HEK293 (cell line): ENCODE results near the gene HMCN2.
"Not testable (repeated sequence)": the region's sequence is repeated elsewhere in the genome, so short reads cannot be mapped to it uniquely, and the experiment has no call there.

Experiments used
- CTCF ChIA-PET: fragments of 350-600 bp; formaldehyde crosslinking; extraction: SDS; loops from one replicate; lab custom pipeline; 2021; ENCODE audit warnings: antibody characterized with exemption; lab: Yijun Ruan, JAX
- POLR2A ChIA-PET: fragments of 300-600 bp; formaldehyde crosslinking; extraction: SDS; loops from one replicate; lab custom pipeline; 2020; ENCODE audit warnings: antibody characterized with exemption, inconsistent platforms; lab: Yijun Ruan, JAX
- H3K27ac ChIP-seq: fragments of 200-500 bp; sonication (Bioruptor generic); 2 replicates; pipeline ENCODE4 v1.5.1; 2014; ENCODE audit warnings: low read depth, low read length, control low read depth, inconsistent platforms; ENCODE audit errors: extremely low read depth
- H3K36me3 ChIP-seq, 2 experiments: fragments of 200-500 bp in 1 of 2; sonication (Bioruptor generic) in 1 of 2; 1 replicate in 1 of 2; 2 replicates in 1 of 2; pipeline ENCODE4 v1.5.1; 2014 to 2017; ENCODE audit warnings: inconsistent platforms in 2 of 2, low read length in 2 of 2; ENCODE audit not compliant: control insufficient read depth in 2 of 2, insufficient read depth in 1 of 2
- H3K4me1 ChIP-seq: fragments of 200-500 bp; sonication (Bioruptor generic); 2 replicates; pipeline ENCODE4 v1.5.1; 2014; ENCODE audit warnings: mild to moderate bottlenecking, low read length, inconsistent platforms; ENCODE audit not compliant: control insufficient read depth, insufficient read depth
- H3K4me3 ChIP-seq: 2 replicates; pipeline ENCODE4 v1.5.1; 2011; ENCODE audit warnings: low read depth, mild to moderate bottlenecking, control low read depth, low read length, moderate library complexity
- H3K9me3 ChIP-seq: fragments of 200-500 bp; sonication (Bioruptor generic); 2 replicates; pipeline ENCODE4 v1.5.1; 2014; ENCODE audit warnings: low read depth, low read length, inconsistent platforms; ENCODE audit not compliant: control insufficient read depth, insufficient read depth
- EGR2 ChIP-seq: fragments of 450-650 bp; formaldehyde crosslinking; IDR thresholded peaks from 2 replicates; pipeline ENCODE4 v1.5.1; 2016; ENCODE audit warnings: low read depth, missing biosample characterization, missing genetic modification characterization
- KLF16 ChIP-seq: fragments of 450-650 bp; formaldehyde crosslinking; IDR thresholded peaks from 2 replicates; pipeline ENCODE4 v1.5.1; 2017; ENCODE audit warnings: missing biosample characterization, missing genetic modification characterization
- MEIS1 ChIP-seq: sonication (generic); formaldehyde crosslinking; IDR thresholded peaks from 2 replicates; pipeline ENCODE4 v1.8.1; 2022; ENCODE audit warnings: missing genetic modification reagents, mild to moderate bottlenecking, borderline replicate concordance
- MZF1 ChIP-seq: fragments of 450-650 bp; formaldehyde crosslinking; IDR thresholded peaks from 2 replicates; pipeline ENCODE4 v1.5.1; 2017; ENCODE audit warnings: missing biosample characterization, missing genetic modification characterization, borderline replicate concordance
- ZNF121 ChIP-seq: fragments of 450-650 bp; formaldehyde crosslinking; IDR thresholded peaks from 2 replicates; pipeline ENCODE4 v1.5.1; 2016; ENCODE audit warnings: missing biosample characterization, missing genetic modification characterization
- ZNF157 ChIP-seq: fragments of 450-650 bp; formaldehyde crosslinking; IDR thresholded peaks from 2 replicates; pipeline ENCODE4 v1.5.1; 2016; ENCODE audit warnings: missing biosample characterization, missing genetic modification characterization
- ZNF274 ChIP-seq, 2 experiments: fragments of 200-500 bp in 1 of 2; fragments of 450-650 bp in 1 of 2; sonication (Bioruptor generic) in 1 of 2; formaldehyde crosslinking in 1 of 2; IDR thresholded peaks; 2 replicates each; pipeline versions ENCODE4 v1.5.1 to v1.6.1; 2014 to 2016; ENCODE audit warnings: borderline replicate concordance in 1 of 2, inconsistent platforms in 1 of 2, low read length in 1 of 2, missing biosample characterization in 1 of 2, missing genetic modification characterization in 1 of 2
- ZNF324 ChIP-seq: fragments of 450-650 bp; formaldehyde crosslinking; IDR thresholded peaks from 2 replicates; pipeline ENCODE4 v1.5.1; 2016; ENCODE audit warnings: missing biosample characterization, missing genetic modification characterization
- ZNF366 ChIP-seq: fragments of 450-650 bp; formaldehyde crosslinking; conservative IDR thresholded peaks from 2 replicates; pipeline ENCODE4 v1.5.1; 2016; ENCODE audit warnings: missing biosample characterization, missing genetic modification characterization
- ZNF473 ChIP-seq: fragments of 450-650 bp; formaldehyde crosslinking; IDR thresholded peaks from 2 replicates; pipeline ENCODE4 v1.5.1; 2017; ENCODE audit warnings: missing biosample characterization, missing genetic modification characterization
- ZNF501 ChIP-seq: fragments of 450-650 bp; formaldehyde crosslinking; IDR thresholded peaks from 2 replicates; pipeline ENCODE4 v1.5.1; 2016; ENCODE audit warnings: missing biosample characterization, missing genetic modification characterization
- ZNF561 ChIP-seq: fragments of 450-650 bp; IDR thresholded peaks from 2 replicates; pipeline ENCODE4 v1.5.1; 2018; ENCODE audit warnings: missing biosample characterization, missing genetic modification characterization, borderline replicate concordance
- ZNF596 ChIP-seq: fragments of 450-650 bp; IDR thresholded peaks from 2 replicates; pipeline ENCODE4 v1.5.0; 2018; ENCODE audit warnings: missing biosample characterization, mild to moderate bottlenecking, missing genetic modification characterization, moderate library complexity
- ZNF704 ChIP-seq: fragments of 450-650 bp; formaldehyde crosslinking; IDR thresholded peaks from 2 replicates; pipeline ENCODE4 v1.5.1; 2016; ENCODE audit warnings: missing biosample characterization, missing genetic modification characterization
- ZNF707 ChIP-seq: fragments of 450-650 bp; formaldehyde crosslinking; IDR thresholded peaks from 2 replicates; pipeline ENCODE4 v1.5.1; 2016; ENCODE audit warnings: missing biosample characterization, missing genetic modification characterization
- ZNF76 ChIP-seq: fragments of 450-650 bp; formaldehyde crosslinking; IDR thresholded peaks from 2 replicates; pipeline ENCODE4; 2016; ENCODE audit warnings: low read depth, missing biosample characterization, missing genetic modification characterization, borderline replicate concordance
- ZNF843 ChIP-seq: fragments of 450-650 bp; formaldehyde crosslinking; IDR thresholded peaks from 2 replicates; pipeline ENCODE4 v1.5.1; 2016; ENCODE audit warnings: missing biosample characterization, missing genetic modification characterization
- ZSCAN5A ChIP-seq: fragments of 450-650 bp; formaldehyde crosslinking; IDR thresholded peaks from 2 replicates; pipeline ENCODE4 v1.5.1; 2016; ENCODE audit warnings: missing biosample characterization, missing genetic modification characterization
- ZXDB ChIP-seq: fragments of 450-650 bp; formaldehyde crosslinking; IDR thresholded peaks from 2 replicates; pipeline ENCODE4 v1.5.1; 2016; ENCODE audit warnings: missing biosample characterization, missing genetic modification characterization

Gene HMCN2

GRCh38 chr9:130400870-130401269 lies 135.3 kb downstream of the HMCN2 start:
- Histone ChIP-seq H3K27ac (no peak overlapping the region), H3K4me3 (no peak overlapping the region), H3K4me1 (no peaks in the 10 kb centered on the region), H3K9me3 (no peaks in the 10 kb centered on the region), H3K36me3 (no peaks in the 10 kb centered on the region)
- no peak for TF ChIP-seq ZNF501 (tag by site-specific recombination)
- CTCF ChIA-PET = interaction anchor here (0.5 to 1.5 kb wide), 2 partner anchors 10 to 25 kb away, joined by 3 to 6 read pairs; no protein-coding TSS in a partner anchor
- POLR2A ChIA-PET = no interaction called here

DNA sequence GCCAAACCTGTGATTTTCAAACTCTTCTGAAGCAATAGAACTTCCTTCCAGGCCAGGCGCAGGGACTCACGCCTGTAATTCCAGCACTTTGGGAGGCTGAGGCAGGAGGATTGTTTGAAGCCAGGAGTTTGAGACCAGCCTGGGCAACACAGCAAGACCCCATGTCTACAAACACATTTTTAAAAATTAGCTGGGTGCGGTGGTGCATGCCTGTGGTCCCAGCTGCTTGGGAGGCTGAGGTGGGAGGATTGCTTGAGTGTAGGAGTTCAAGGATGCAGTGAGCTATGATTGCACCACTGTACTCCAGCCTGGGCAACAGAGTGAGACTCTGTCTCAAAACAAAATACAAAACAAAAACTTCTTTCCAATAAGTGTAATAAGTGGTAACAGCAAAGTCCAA lies 136.2 kb downstream of the HMCN2 start:
- H3K27ac ChIP-seq, H3K36me3 ChIP-seq, CTCF ChIA-PET, H3K4me3 ChIP-seq, H3K9me3 ChIP-seq, POLR2A ChIA-PET, H3K4me1 ChIP-seq: not testable (repeated sequence)
- 0 out of 2 replicates have a peak, but pooled peaks have one; percentile 9 for TF ChIP-seq EGR2
- peak; percentile 94 for TF ChIP-seq ZNF121 (tag by site-specific recombination)

- Histone ChIP-seq H3K9me3 (no peaks in the 10 kb centered on the region), H3K36me3 (no peaks in the 10 kb centered on the region), H3K4me1 (no peaks in the 10 kb centered on the region), H3K4me3 (no peak overlapping the region)
- CTCF ChIA-PET = no interaction called here
- POLR2A ChIA-PET = no interaction called here
- no peak for TF ChIP-seq ZNF76 (tag by site-specific recombination)
- no peak for TF ChIP-seq ZNF324 (tag by site-specific recombination)
- no peak for TF ChIP-seq ZNF707
- no peak for TF ChIP-seq ZNF561 (tag by site-specific recombination)
- no peak for TF ChIP-seq ZNF704 (tag by site-specific recombination)
- no peak for TF ChIP-seq ZXDB (tag by site-specific recombination)
- no peak for TF ChIP-seq ZNF596 (tag by site-specific recombination)
- TF ChIP-seq ZNF274 (IDR thresholded peaks at IDR 0.05; ENCODE audit: low read length) = no peak
- TF ChIP-seq ZNF274 (tag by site-specific recombination; IDR thresholded peaks at IDR 0.05; ENCODE audit: borderline replicate concordance) = no peak
- TF ChIP-seq KLF16 (tag by site-specific recombination) = no peak
- TF ChIP-seq ZNF157 (tag by site-specific recombination) = no peak
- TF ChIP-seq ZNF366 (tag by site-specific recombination) = no peak
- TF ChIP-seq MZF1 (tag by site-specific recombination) = no peak
- TF ChIP-seq ZNF473 (tag by site-specific recombination) = no peak
- no peak for TF ChIP-seq ZSCAN5A (tag by site-specific recombination)
- no peak for TF ChIP-seq MEIS1 (CRISPR knock-in tag)
- TF ChIP-seq ZNF843 (tag by site-specific recombination) = no peak
- TF ChIP-seq, all 188 proteins: peak for 0
- no peak overlapping the region for H3K27ac ChIP-seq
Measured at GRCh38 chr9:130402243-130402642, 136.7 kb downstream of the HMCN2 start.
